Peyer's patch (tissue), 4 donors: ENCODE results near the gene ELP4. TPM values are rescaled to one million over a fixed set of nuclear protein-coding genes. Genes with fewer than 3 reads are reported as not detected.

Source experiments
- DNase-seq, 3 donors: peaks; one replicate each; pipeline ENCODE4 v3.0.0-alpha.2; 2017 to 2019
- H3K27ac ChIP-seq, 4 donors: fragments of 200-600 bp; sonication (generic); one replicate each; pipeline ENCODE4 v1.5.1; 2016 to 2019
- H3K27me3 ChIP-seq, 2 donors: fragments of 200-600 bp; sonication (generic); one replicate each; pipeline ENCODE4 v1.5.1; 2019
- H3K36me3 ChIP-seq, 3 donors: fragments of 200-600 bp; sonication (generic); one replicate each; pipeline ENCODE4 v1.5.1; 2016 to 2019
- H3K4me1 ChIP-seq, 4 donors: fragments of 200-600 bp; sonication (generic); one replicate each; pipeline ENCODE4 v1.5.1; 2016 to 2019
- H3K4me3 ChIP-seq, 4 donors: fragments of 200-600 bp; sonication (generic); 1 replicate in 3 of 4; 2 replicates in 1 of 4; pipeline ENCODE4 v1.5.1; 2016 to 2019; ENCODE audit warnings: mild to moderate bottlenecking in 1 of 4
- H3K9me3 ChIP-seq, 4 donors: fragments of 200-600 bp; sonication (generic); one replicate each; pipeline ENCODE4 v1.5.1; 2016 to 2019; ENCODE audit warnings: mild to moderate bottlenecking in 1 of 4
- CTCF ChIP-seq, 6 experiments: fragments of 450-650 bp in 4 of 6; fragments of 200-600 bp in 2 of 6; sonication (generic) in 1 of 6; IDR thresholded peaks; one replicate each; pipeline ENCODE4 v1.5.1; 2017 to 2019; ENCODE audit warnings: antibody characterized with exemption in 6 of 6, mild to moderate bottlenecking in 3 of 6, moderate library complexity in 1 of 6
- POLR2A ChIP-seq, 2 donors: fragments of 450-650 bp; IDR thresholded peaks; one replicate each; pipeline ENCODE4 v1.5.1; 2017; ENCODE audit warnings: antibody characterized with exemption in 2 of 2, mild to moderate bottlenecking in 2 of 2, moderate library complexity in 2 of 2
- total RNA-seq, 4 donors: library from RNA; depleted of rRNA; stranded (reverse); fragments of >200 nt; gene quantifications; one replicate each; pipeline ENCODE4 v1.1.0, GENCODE V29; 2016

ELP4 gene
- total RNA-seq, 4 donors from 2014 or later, result 13.3 to 33.0 (median 21.3) TPM

- no peak overlapping the region for H3K27ac ChIP-seq
- no peak overlapping the region for H3K4me3 ChIP-seq
- H3K36me3 ChIP-seq, result no peaks in the 10 kb centered on the region
- TF ChIP-seq POLR2A (IDR thresholded peaks at IDR 0.05), result no peak
- no peak for TF ChIP-seq CTCF (IDR thresholded peaks at IDR 0.05)
- H3K9me3 ChIP-seq, result no peaks in the 10 kb centered on the region
- H3K27me3 ChIP-seq, result no peaks in the 10 kb centered on the region
- H3K4me1 ChIP-seq, result no peaks in the 10 kb centered on the region
- DNase-seq, result no peak
These were observed 272.7 kb downstream of the ELP4 start for GRCh38 chr11:31782257-31782656.

DNA sequence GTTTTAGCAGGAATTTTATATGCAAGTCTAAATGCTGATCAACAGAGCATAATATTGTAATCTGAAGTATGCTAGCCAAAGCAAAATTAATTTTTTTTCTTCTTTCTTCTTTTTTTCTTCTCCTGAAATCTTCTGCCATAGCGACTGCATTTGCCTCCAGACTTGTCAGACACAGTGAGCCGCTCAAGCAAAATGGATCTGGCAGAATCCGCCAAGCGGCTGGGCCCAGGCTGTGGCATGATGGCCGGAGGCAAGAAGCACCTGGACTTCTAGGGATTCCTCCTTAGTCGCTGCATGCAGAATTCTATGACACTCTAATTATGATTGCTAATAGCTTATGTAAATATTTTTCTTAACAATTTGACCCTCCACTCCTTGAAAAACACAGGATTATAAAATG is 273.7 kb downstream of the ELP4 start:
- H3K4me3 ChIP-seq, result no peak overlapping the region
- H3K27ac ChIP-seq, result no peak overlapping the region
- no peaks in the 10 kb centered on the region for H3K4me1 ChIP-seq
- no peak for DNase-seq
- H3K36me3 ChIP-seq, result no peaks in the 10 kb centered on the region
- H3K9me3 ChIP-seq, result no peaks in the 10 kb centered on the region
- H3K27me3 ChIP-seq, result no peaks in the 10 kb centered on the region
- TF ChIP-seq POLR2A (IDR thresholded peaks at IDR 0.05) (no peak), CTCF (IDR thresholded peaks at IDR 0.05) (no peak)

DNA sequence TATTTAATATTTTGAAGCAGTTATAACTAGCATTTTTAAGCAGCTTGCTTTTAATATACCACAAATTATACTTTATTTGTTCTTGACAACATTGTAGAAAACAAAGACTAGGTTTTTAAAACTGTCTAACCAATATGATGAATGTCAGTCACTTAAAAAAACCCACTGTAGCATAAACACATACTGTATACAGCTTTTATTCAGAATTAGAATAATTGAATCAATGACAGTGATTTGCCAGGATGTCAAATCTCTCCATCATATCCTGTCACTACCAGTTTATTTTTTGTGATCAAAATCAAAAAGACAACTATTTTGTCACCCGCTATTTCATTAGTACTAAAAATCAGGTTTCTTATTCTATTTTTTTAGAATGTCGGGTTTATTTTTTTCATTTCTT is 275.0 kb downstream of the ELP4 start:
- Histone ChIP-seq H3K9me3 (no peaks in the 10 kb centered on the region), H3K4me3 (no peak overlapping the region), H3K27ac (no peak overlapping the region), H3K36me3 (no peaks in the 10 kb centered on the region), H3K4me1 (no peaks in the 10 kb centered on the region), H3K27me3 (no peaks in the 10 kb centered on the region)
- no peak for DNase-seq
- TF ChIP-seq CTCF (IDR thresholded peaks at IDR 0.05), result no peak
- TF ChIP-seq POLR2A (IDR thresholded peaks at IDR 0.05), result no peak

- H3K36me3 ChIP-seq, result no peaks in the 10 kb centered on the region
- H3K9me3 ChIP-seq, result no peaks in the 10 kb centered on the region
- no peak overlapping the region for H3K27ac ChIP-seq
- TF ChIP-seq CTCF (IDR thresholded peaks at IDR 0.05), result no peak
- no peak for TF ChIP-seq POLR2A (IDR thresholded peaks at IDR 0.05)
- no peaks in the 10 kb centered on the region for H3K27me3 ChIP-seq
- no peaks in the 10 kb centered on the region for H3K4me1 ChIP-seq
- no peak for DNase-seq
- H3K4me3 ChIP-seq, result no peak overlapping the region
These were observed 277.6 kb downstream of the ELP4 start for GRCh38 chr11:31786996-31787685.

DNA sequence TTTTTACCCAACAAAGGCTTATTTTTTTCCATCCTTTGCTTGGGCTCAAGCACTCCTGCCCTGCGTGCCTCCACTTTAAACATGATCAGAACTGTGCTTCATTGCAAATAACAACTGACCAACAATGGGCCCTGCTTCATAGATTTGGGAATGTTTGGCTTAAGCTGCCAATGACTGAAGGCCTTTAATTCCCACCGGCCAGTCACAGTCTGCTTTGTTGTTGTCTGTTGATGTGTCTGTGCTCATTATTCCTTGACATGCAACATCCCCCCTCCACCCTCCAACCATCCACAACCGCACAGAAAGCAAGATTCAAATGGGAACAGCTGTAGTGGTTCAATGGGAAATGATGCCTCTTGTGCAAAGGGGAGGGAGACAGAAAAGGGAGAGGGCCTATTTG is 278.5 kb downstream of the ELP4 start:
- no peak overlapping the region for H3K4me3 ChIP-seq
- H3K27me3 ChIP-seq, result no peaks in the 10 kb centered on the region
- no peak for DNase-seq
- no peak overlapping the region for H3K27ac ChIP-seq
- no peak for TF ChIP-seq POLR2A (IDR thresholded peaks at IDR 0.05)
- no peak for TF ChIP-seq CTCF (IDR thresholded peaks at IDR 0.05)
- H3K4me1 ChIP-seq, result no peaks in the 10 kb centered on the region
- H3K9me3 ChIP-seq, result no peaks in the 10 kb centered on the region
- H3K36me3 ChIP-seq, result no peaks in the 10 kb centered on the region

- H3K27me3 ChIP-seq, result no peaks in the 10 kb centered on the region
- no peak overlapping the region for H3K27ac ChIP-seq
- TF ChIP-seq CTCF (IDR thresholded peaks at IDR 0.05), result no peak
- TF ChIP-seq POLR2A (IDR thresholded peaks at IDR 0.05), result no peak
- DNase-seq, result no peak
- no peaks in the 10 kb centered on the region for H3K4me1 ChIP-seq
- no peaks in the 10 kb centered on the region for H3K9me3 ChIP-seq
- H3K4me3 ChIP-seq, result no peak overlapping the region
- H3K36me3 ChIP-seq, result no peaks in the 10 kb centered on the region
These were observed 281.1 kb downstream of the ELP4 start for GRCh38 chr11:31790649-31791048.
